ENCODE measurements around the gene SARM1. TPM values are rescaled to one million over a fixed set of nuclear protein-coding genes. Genes with fewer than 3 reads are reported as not detected.
A peak's percentile ranks its signal among the peaks of the same experiment; 100 is the strongest.

Gene SARM1
- total and polyA plus RNA-seq, 4 donors, result 9.3 to 24.6 (median 9.8) TPM

DNA sequence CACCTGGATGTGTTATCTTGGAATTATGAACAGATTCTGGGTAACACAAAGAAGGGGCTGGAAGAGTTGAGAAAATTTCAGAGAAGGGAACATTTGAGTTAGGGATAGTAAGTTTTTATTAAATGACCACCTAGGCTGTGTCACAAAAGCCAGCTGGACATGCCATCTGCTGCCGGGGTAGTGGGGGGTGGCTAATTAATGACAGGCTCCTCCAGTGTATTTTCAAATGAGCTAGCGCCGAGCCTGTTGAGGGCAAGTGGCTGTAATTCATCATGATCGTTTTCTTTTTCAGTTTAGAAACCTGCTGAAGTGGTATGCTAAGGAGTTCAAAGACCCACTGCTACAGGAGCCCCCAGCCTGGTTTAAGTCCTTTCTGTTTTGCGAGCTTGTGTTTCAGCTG is 46.3 kb upstream of the SARM1 start:
- peak overlapping the region in 1 of 2 donors; percentile 13 for H3K27ac ChIP-seq (ENCODE audit: low read depth in 1 of 2, low read length in 1 of 2)
- WGBS, 2 donors, result 68 to 79% methylated on average over 5 of the region's 5 CpGs

DNA sequence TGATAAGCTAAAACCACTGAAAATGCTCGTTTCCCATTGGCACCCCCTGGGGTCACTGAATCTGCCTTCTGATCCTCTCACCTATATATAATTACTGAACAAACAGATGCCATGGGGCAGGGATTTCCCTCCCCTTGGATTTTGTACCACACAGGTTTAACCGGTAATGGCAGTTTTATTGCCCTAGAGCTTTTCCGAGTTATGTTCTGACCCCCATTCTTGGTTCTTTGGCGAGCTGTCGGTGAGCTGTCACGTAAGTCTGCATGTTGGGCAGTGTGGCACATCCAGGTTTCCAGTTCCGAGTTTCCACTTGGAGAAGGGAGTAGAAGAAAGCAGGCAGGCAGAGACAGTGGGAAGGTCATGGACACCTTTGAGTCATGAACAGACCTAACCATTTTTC is 45.4 kb upstream of the SARM1 start:
- Histone ChIP-seq H3K9me3 (ENCODE audit: control insufficient read depth in 4 of 4, insufficient read depth in 3 of 4, low read length in 3 of 4) (no peaks in the 10 kb centered on the region), H3K4me1 (ENCODE audit: control insufficient read depth in 5 of 5, insufficient read depth in 5 of 5, low read length in 5 of 5) (peaks cover 0 to 5% (median 0%) of the 10 kb centered on the region in 5 donors), H3K9ac (ENCODE audit: insufficient read depth in 1 of 2, low read length in 2 of 2) (peak overlapping the region in 1 of 2 donors; percentile 23), H3K27me3 (ENCODE audit: control insufficient read depth in 3 of 3, insufficient read depth in 3 of 3, low read length in 2 of 3) (no peaks in the 10 kb centered on the region), H3K27ac (ENCODE audit: low read depth in 1 of 2, low read length in 1 of 2) (no peak overlapping the region), H3K36me3 (ENCODE audit: control insufficient read depth in 4 of 4, insufficient read depth in 4 of 4, low read length in 4 of 4) (peaks cover 5 to 31% (median 14%) of the 10 kb centered on the region in 4 donors), H3K4me3 (no peak overlapping the region)
- 76 to 95% methylated on average over 7 of the region's 7 CpGs for WGBS, 2 donors
- DNase-seq (peak in 1 of 3 donors; percentile 29), ATAC-seq (ENCODE audit: insufficient read depth, low FRiP score) (no peak)
- TF ChIP-seq, protein P1, sequence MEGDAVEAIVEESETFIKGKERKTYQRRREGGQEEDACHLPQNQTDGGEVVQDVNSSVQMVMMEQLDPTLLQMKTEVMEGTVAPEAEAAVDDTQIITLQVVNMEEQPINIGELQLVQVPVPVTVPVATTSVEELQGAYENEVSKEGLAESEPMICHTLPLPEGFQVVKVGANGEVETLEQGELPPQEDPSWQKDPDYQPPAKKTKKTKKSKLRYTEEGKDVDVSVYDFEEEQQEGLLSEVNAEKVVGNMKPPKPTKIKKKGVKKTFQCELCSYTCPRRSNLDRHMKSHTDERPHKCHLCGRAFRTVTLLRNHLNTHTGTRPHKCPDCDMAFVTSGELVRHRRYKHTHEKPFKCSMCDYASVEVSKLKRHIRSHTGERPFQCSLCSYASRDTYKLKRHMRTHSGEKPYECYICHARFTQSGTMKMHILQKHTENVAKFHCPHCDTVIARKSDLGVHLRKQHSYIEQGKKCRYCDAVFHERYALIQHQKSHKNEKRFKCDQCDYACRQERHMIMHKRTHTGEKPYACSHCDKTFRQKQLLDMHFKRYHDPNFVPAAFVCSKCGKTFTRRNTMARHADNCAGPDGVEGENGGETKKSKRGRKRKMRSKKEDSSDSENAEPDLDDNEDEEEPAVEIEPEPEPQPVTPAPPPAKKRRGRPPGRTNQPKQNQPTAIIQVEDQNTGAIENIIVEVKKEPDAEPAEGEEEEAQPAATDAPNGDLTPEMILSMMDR (IDR thresholded peaks at IDR 0.05; ENCODE audit: control extremely low read depth, extremely low read depth), result no peak

More for the DNA sequence above, 46.3 kb upstream of the SARM1 start:
- Histone ChIP-seq H3K4me3 (no peak overlapping the region), H3K4me1 (ENCODE audit: control insufficient read depth in 5 of 5, insufficient read depth in 5 of 5, low read length in 5 of 5) (peaks cover 0 to 5% (median 3%) of the 10 kb centered on the region in 5 donors), H3K36me3 (ENCODE audit: control insufficient read depth in 4 of 4, insufficient read depth in 4 of 4, low read length in 4 of 4) (peaks cover 3 to 28% (median 10%) of the 10 kb centered on the region in 4 donors), H3K9me3 (ENCODE audit: control insufficient read depth in 4 of 4, insufficient read depth in 3 of 4, low read length in 3 of 4) (no peaks in the 10 kb centered on the region), H3K9ac (ENCODE audit: insufficient read depth in 1 of 2, low read length in 2 of 2) (no peak overlapping the region), H3K27me3 (ENCODE audit: control insufficient read depth in 3 of 3, insufficient read depth in 3 of 3, low read length in 2 of 3) (no peaks in the 10 kb centered on the region)
- ATAC-seq (ENCODE audit: insufficient read depth, low FRiP score), result no peak
- no peak for DNase-seq
- TF ChIP-seq, protein P1 (IDR thresholded peaks at IDR 0.05; ENCODE audit: control extremely low read depth, extremely low read depth), result no peak

DNA sequence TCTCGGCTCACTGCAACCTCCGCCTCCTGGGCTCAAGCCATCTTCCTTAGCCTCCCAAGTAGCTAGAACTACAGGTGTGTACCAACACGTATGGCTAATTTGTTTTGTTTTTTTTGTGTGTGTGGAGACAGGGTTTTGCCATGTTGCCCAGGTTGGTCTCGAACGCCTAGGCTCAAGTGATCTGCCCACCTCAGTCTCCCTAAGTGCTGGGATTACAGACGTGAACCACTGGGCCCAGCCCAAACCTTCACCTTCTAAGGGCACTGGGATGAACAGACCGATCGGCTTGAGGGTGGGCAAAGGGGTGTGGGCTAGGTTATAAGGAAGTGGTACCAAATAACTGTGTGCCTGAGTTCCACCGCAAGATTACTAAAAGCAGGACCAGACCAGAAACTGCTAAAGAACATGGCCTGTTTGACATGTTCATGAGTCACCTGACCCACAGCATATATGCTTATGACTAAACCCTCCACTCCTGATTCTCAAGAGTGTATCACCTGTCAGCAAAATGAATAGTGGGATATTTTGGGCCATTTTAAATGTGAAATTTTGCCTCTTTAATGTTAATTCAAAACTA is 44.4 kb upstream of the SARM1 start:
- peaks cover 5 to 37% (median 20%) of the 10 kb centered on the region in 4 donors for H3K36me3 ChIP-seq (ENCODE audit: control insufficient read depth in 4 of 4, insufficient read depth in 4 of 4, low read length in 4 of 4)
- TF ChIP-seq, protein P1 (IDR thresholded peaks at IDR 0.05; ENCODE audit: control extremely low read depth, extremely low read depth), result no peak
- H3K4me1 ChIP-seq (ENCODE audit: control insufficient read depth in 5 of 5, insufficient read depth in 5 of 5, low read length in 5 of 5), result peaks cover 0 to 5% (median 0%) of the 10 kb centered on the region in 5 donors
- H3K27me3 ChIP-seq (ENCODE audit: control insufficient read depth in 3 of 3, insufficient read depth in 3 of 3, low read length in 2 of 3), result no peaks in the 10 kb centered on the region
- no peak overlapping the region for H3K27ac ChIP-seq (ENCODE audit: low read depth in 1 of 2, low read length in 1 of 2)
- no peak overlapping the region for H3K4me3 ChIP-seq
- H3K9ac ChIP-seq (ENCODE audit: insufficient read depth in 1 of 2, low read length in 2 of 2), result no peak overlapping the region
- WGBS, 2 donors, result 93 to 96% methylated on average over 9 of the region's 9 CpGs
- no peaks in the 10 kb centered on the region for H3K9me3 ChIP-seq (ENCODE audit: control insufficient read depth in 4 of 4, insufficient read depth in 3 of 4, low read length in 3 of 4)
- ATAC-seq (ENCODE audit: insufficient read depth, low FRiP score) (no peak), DNase-seq (no peak)
